GM18520 (cell line): ENCODE results near the gene SGCD.

Experiments
- ATAC-seq: cut with Tn5 transposase; IDR thresholded peaks from one replicate; pipeline ENCODE4 v1.9.1; 2021; ENCODE audit not compliant: unreplicated experiment

The SGCD gene

DNA sequence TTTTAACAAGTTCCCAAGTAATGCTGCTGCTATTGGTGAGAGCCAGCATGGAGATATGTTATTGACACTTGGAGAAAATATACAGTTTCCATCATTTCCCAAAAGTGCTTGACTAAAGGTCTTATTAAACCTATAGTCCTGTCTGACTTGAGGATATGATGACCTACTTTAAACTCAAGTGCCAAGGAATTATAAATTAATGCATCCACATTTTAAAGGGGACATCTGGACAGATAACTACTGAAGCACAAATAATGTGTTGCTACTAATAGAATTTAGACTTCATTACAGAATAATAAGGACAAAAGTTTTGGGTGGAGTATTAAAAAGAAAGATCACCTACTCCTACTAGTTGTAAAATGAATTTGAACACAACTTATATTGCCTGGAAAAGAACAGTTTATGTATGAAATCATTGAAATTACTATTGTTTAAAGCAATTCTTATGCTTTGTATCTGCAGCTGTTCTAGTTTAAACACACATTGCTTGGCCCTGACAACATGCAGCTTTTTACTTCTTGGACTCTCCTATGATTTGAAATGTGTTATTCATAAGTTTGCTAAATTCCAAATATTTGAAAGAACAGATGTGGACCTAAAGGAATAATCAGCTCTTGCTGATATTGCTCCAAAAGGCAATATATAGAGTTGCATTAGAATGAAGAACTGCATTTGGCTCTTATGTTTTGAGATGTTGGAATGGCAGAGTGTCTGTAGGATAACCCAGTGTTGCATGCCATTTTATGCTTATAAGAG is 73.4 kb downstream of the SGCD start:
- no peak for ATAC-seq

DNA sequence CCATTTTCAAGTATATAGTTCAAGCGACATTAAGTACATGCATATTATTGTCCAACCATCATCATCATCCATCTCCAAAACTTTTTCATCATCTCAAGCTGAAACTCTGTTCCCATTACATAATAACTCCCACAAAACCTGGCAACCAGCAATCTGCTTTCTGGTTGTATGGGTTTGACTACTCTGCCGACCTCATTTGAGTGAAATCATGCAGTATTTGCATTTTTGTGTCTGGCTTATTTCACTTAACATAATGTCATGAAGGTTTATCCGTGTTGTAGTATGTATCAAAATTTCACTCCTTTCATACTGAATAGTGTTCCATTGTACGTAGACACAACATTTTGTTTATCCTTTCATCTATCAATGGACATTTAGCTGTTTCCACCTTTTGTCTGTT is 74.8 kb downstream of the SGCD start:
- ATAC-seq = peak; percentile 3

DNA sequence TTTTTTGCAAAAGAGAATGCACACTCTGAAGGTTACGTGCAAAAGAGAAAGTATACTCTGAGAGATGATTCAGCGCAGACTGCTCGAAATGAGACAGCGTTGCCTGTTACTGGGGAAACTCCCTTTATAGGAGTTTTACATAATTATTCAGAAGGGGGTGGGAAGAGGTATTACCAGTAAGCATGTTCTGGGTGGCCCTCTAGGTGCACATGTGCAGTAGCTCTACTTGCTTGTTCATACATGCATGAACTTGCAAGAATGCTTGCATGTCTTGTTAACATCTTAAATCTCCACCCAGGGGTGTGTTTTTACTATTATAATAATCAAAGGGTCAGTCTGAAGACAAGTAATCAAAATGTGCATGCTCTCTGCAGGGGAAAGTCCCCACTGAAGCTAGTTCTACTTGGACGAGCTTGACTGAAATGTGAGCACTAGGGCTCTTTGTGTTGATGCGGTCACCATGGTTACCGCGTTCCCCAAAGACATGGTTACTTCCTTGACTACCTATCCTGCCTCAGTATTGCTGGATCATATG is 75.5 kb downstream of the SGCD start:
- peak; percentile 92 for ATAC-seq

DNA sequence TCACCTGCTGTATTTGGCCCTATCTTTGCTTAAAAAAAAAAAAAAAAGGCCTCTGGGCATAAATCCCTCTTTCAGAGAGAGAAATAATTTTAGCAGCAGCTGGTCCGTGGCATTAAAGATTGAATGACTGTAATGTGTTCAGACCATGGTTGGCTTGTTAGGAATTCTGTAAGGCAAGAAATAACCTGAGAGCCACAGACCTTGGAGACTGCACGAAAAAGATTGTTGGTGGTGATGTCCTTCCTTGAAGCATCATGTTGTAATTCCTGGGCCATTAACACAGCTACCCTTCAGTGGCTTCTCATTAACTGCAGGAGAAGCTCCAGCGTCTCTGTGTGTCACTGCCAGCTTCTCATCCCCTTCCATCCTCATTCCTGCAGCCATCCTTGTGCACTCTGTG is 79.0 kb downstream of the SGCD start:
- ATAC-seq = no peak

DNA sequence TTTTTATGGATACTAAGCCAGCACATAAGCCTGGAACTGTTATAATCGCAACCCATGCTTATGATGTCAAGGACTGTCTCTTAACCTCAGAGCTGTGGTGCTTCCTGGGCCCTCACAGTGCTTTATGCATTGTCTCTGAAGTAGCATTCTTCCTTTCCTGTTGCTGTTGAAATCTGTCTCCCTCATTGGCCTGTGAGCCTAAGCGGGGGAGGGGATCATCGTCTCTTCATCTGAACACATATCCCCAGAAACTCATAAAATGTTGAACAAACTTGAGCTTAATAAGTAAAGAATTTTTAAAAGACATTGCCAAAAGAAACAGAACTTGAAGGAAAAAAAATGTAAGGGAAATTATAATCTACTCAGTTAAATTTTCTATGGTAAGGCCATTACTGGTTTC is 80.3 kb downstream of the SGCD start:
- no peak for ATAC-seq

DNA sequence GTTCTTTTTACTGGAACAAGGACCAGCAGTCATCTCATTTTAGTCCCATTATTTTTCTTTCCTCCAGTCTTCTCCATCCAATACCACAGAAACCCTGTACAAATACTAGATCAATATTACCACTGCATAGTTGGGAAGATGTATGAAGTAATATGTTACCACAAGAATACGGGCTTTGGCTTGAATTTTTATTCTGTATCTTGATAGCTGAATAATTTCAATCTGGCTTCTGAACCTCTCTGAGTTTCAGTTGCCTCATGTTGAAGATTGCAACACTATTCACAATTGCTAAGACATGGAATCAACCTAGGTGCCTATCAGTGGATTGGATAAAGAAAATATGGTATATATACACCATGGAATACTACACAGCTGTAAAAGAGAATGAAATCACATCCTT is 82.9 kb downstream of the SGCD start:
- no peak for ATAC-seq

DNA sequence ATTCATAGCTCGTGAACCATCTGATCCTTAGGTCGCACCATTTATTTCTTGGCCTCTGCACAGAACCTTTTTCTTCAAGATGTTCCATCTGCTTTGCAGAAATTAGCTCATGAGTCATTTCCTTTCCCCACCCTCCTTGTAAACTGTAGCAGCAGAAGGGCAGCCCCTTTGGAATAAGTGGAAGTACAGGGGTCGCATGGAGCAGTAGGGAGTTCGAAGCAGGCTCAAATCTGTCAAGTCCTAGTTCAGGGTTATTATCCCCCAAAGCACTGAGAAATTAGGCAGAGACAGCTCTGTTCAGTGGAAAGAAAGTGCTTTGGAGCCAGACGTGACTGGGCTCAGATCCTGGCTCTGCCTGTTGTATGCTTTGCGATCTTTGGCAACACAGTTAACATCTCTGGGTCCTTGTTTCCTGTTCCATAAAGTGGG is 84.2 kb downstream of the SGCD start:
- ATAC-seq = no peak

DNA sequence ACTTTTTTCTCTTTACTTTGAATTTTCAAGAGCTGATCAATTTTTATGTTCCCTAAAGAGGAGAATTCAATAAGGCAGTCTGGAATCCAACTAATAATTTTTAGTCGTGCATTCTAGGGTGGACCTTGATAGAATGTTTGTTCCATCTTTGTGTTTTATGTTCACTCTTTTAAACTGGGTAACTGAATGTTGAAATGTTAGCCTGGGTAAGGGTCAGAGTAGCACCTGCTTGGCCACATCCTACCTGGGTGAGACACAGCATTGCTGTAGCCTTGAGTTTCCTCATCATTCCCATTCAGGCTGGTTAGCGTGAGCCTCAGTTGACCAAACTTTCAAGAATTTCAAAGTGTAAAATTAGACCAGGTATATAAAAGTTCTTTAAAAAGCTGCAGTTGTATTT is 85.0 kb downstream of the SGCD start:
- no peak for ATAC-seq

DNA sequence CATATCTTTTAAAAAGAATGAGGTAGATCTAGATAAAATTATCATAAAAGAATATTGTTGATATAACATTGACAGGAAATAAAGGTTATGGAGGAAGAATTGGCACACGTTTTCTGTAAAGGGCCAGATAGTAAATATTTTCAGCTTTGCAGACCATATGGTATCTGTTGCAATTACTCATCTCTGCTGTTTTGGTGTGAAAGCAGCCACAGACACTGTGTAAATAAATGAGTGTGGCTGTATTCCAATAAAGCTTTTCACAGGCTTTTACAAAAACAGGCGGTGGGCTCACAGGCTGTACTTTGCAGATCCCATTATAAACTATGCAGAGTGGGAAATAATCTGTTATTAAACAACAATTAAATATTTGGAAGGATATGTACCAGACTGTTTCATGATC is 87.4 kb downstream of the SGCD start:
- ATAC-seq = no peak

DNA sequence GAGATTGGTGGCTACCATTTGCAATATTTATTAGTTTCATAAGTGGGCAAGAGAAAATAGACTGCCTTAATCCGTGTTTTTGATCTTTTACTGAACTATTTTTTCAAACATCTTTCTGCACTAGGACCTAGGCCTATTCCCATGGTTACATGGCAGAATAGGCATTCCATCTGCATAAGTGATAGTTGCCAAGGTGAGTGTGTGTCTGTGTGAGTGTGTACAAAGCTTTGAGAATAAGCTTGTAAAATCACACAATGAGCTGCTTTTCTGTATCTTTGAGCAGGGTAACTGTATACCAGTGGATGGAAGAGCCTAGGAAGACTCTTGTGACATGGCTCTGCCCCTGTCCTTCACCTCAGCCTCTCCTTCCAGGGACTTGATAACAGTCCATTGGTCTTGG is 92.7 kb downstream of the SGCD start:
- no peak for ATAC-seq

DNA sequence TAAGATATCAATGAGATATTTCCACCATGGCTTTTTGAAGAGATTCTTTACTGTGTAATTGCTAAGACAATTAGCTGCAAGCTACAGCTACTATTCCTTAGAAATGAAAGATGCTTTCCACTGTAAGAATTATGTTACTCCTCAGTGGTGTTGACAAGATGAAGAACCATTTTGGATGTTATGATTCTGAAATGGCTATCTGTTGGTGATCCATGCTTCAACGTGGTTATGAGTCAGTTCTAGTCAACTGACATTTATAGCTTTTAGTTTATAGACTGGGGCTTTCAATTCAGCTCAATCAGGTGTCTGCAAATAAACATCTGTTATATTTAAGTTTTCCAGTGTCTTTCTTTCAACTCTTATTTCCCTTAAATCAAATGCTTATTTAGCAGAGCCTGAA is 93.7 kb downstream of the SGCD start:
- no peak for ATAC-seq

DNA sequence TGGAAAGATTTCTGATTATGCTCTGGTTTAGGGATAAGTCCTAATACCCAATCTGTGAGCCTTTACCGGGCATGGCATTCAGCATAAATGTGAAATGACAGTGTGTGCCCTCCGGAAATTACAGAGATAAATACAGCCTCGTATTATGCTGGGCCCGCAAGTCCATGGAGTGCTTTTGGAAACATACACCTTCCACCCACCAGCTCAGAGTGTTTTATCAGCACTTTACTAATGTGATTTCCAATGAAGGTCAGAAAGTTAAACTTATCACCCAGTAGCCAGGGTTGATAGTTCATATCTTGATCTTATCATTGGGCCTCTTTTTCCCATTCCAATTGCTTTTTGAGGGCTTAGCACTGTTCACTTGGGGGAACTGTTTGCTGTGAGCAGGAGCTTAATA is 94.8 kb downstream of the SGCD start:
- ATAC-seq = no peak

DNA sequence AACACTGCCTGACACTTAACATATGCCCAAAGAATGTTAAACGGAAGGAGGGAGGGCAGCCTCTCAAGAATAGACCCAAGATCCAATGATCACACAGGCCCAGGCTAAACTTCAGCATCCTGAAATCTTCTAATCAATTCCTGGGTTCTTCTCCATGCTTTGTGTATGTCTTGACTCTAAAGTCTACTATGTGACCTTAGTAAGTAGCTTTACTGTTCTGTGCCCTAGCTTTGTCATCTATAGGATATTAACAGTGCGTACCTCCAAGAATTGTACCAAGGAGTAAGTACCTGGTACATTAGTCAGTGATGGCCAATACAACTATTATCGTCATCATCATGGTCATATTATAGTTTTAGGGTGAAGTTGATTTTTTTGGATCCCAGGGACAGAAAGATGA is 96.6 kb downstream of the SGCD start:
- ATAC-seq = no peak

DNA sequence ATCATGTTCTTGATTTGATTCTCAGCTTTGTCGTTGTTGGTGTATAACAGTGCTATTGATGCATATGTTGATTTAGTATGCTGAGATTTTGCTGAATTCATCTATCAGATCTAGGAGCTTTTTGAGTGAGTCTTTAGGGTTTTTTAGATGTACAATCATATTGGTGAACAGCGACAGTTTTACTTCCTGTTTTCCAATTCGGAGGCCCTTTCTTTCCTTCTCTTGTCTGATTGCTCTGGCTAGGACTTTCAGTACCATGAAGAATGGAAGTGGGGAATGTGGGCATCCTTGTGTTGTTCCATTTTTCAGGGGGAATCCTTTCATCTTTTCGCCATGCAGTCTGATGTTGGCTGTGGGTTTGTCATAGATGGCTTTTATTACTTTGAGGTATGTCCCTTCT is 100.4 kb downstream of the SGCD start:
- ATAC-seq = no peak

DNA sequence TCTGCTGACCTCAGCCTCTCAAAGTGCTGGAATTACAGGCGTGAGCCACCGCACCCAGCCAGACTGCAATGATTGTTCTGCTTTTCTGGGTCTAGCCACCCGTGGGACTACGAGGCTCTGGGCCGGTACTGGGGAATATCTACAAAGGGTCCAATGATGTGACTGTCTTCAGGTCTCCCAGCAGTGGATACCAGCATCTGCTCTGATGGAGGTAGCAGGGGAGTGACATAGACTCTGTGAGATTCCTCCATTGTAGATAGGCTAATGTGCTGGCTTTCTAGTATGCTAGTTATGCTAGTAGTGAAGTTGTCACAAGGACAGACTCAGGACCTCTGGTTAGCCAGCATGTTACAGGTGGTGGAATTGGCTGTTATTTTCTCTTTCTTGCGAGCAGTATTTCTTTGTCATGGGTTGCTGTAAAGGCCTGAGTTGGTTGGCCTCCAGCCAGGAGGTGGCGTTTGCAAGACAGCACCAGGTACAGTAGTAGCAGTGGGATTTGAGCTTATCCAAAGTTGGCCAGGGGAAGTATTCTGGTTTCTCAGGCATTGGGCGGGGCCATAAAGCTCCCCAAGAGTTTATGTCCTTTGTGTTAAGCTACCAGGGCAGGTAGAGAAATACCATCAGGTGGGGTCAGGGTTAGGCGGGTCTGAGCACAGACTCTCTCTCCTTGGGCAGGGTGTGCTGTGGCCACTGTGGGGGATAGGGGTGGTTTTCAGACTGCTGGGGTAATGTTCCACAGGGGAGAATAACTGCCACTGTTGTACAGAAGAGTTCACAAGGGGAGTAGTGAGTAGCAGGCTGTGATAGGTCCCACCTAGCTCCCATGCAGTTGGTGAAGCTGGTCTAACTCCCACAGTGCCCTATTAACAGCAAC is 105.2 kb downstream of the SGCD start:
- no peak for ATAC-seq

DNA sequence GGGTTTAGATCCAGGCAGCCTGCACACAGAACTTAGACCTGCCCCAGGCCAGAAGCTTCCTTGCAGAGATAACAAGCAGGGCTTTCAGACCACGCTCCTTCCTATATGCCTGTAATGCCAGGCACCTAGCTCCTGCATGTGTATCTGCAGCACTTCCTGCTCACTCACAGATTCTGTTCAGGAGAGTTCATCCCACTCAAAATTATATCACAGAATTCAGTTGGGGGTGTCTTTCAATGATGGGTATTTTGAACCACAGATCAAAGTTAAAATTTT is 105.8 kb downstream of the SGCD start:
- no peak for ATAC-seq

DNA sequence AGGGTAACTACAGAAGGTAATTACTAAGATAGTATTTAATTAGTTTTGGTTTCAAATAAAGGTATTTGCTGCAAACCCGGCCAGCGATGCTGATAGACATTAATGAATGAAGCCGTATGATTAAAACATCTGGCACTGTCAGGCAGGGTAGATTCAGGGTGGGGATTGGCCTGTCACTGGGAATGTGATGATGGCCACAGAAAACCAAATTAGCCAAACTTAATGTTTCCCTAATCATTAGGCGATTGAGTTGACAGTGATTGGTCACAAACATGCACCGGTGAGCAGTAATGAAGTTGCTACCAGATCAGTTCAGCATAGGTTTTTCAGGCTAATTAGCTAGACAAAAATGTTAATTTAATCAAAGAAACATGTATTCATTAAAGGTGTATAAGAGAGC is 107.5 kb downstream of the SGCD start:
- no peak for ATAC-seq

DNA sequence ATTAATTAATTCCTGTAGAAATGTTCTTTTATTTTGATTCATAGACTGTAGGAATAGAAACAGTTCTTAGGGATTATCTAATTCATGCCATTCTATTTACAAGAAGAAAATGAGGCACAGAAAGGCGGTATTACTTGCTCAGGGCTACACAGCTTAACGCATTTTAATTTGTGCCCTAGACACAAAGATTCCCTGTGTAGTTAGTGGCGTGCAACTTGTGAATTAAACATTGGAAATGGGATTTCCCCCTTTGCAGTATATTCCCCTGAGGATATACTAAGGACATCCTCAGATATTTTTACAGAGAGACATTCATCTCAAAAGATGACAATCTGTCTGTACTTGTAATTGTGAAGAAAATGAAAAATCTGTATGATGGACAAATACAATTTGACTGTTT is 108.1 kb downstream of the SGCD start:
- no peak for ATAC-seq

DNA sequence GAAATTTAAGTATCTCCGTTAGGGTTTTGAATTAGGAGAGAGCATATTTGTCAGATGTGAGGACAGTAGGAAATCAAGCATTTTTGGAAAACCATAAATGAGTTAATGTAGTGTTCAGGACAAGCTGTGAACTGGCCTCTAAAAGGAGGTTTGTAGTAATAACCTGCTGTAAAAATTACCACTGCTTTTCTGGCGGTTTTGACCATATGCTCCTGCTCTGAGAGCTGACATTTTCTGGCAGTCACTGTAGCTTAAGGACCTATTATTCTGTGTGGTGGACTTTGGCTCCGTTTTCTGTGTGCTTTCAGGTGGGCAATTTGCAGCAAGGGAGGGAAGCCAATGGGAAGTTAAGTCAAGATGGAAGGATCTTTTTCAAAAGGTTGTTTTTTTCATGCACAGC is 111.1 kb downstream of the SGCD start:
- ATAC-seq = no peak

DNA sequence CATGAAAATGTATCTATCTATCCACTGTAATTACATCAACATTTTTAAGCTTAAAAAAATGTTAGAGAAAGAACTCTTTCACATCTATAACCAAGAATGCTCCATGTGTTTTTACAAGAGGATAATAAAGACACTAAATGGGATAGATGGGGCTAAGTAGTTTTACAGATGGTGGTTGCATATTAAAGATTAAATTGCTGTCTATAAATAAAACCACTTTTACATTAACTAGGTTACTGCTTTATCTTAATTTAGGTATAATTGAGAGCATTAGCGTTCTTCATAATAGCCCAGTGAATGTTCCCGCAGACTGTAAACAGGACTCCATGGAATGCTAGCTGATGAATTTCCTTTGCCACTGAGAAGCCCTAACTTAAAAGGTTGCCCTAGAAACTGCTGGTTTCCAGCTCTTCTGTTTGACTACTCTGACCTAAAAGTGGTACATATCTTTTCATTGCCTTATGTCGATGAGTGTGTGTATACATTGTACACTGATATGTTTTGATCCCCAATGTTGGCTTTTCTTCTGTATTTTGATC is 117.9 kb downstream of the SGCD start:
- ATAC-seq = no peak

DNA sequence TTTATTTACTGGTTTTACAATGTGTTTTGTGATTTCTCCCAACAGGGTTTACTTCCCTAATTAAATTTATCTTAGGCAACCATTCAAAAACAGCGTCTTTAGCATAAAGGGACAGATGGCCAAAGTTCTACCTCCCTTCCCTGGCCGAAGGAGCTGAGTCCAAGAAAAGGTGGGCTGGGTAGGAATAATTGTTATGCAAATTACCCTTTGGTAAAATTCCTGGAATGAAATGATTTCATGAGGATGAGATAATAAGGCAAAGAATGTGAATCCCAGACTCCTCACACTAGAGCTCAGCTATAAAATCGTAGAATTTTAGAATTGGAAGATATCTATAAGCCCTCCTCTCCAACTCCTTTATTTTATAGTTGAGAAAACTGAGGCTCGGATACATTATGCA is 119.6 kb downstream of the SGCD start:
- ATAC-seq = no peak

DNA sequence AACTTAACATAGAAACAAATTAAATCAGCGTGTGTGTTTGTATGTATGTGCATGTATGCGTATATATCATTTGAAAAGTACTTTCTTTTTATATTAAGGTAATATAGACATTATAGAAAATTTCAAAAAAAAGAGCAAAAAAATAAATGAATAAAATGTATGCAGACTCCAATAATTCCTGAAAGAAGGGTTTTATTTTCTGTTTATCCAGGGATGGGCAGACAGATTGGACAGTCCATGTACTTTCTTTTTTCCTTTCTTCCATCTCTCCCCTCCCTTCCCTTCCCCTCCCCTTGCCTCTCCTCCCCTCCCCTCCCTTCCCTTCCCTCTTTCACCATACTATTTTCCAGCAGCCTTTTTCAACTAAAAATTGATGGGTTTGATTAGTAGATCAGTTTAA is 123.8 kb downstream of the SGCD start:
- no peak for ATAC-seq
